Body of pancreas (tissue), 4 donors: ENCODE measurements around the gene KIRREL1.

ENCODE experiments used
- POLR2A ChIP-seq, 3 donors: fragments of 450-650 bp; IDR thresholded peaks; one replicate each; pipeline ENCODE4 v1.6.1; 2016; ENCODE audit warnings: antibody characterized with exemption in 3 of 3, mild to moderate bottlenecking in 2 of 3
- TF ChIP-seq, protein P1 (sequence below), 7 experiments: fragments of 450-650 bp in 4 of 7; fragments of 200-600 bp in 3 of 7; sonication (generic) in 3 of 7; IDR thresholded peaks; one replicate each; pipeline ENCODE4 v1.5.1; 2016 to 2019; ENCODE audit warnings: antibody characterized with exemption in 7 of 7

- TF ChIP-seq, protein P1, sequence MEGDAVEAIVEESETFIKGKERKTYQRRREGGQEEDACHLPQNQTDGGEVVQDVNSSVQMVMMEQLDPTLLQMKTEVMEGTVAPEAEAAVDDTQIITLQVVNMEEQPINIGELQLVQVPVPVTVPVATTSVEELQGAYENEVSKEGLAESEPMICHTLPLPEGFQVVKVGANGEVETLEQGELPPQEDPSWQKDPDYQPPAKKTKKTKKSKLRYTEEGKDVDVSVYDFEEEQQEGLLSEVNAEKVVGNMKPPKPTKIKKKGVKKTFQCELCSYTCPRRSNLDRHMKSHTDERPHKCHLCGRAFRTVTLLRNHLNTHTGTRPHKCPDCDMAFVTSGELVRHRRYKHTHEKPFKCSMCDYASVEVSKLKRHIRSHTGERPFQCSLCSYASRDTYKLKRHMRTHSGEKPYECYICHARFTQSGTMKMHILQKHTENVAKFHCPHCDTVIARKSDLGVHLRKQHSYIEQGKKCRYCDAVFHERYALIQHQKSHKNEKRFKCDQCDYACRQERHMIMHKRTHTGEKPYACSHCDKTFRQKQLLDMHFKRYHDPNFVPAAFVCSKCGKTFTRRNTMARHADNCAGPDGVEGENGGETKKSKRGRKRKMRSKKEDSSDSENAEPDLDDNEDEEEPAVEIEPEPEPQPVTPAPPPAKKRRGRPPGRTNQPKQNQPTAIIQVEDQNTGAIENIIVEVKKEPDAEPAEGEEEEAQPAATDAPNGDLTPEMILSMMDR (IDR thresholded peaks at IDR 0.05): peak; percentile 17 to 70 (median 55)
- TF ChIP-seq POLR2A (IDR thresholded peaks at IDR 0.05): no peak
Measured at GRCh38 chr1:157969697-157970485, 23.6 kb upstream of the KIRREL1 start.
